Stimulated activated memory B cell treated with anti-CD40 and anti-IgM and Interleukin-4, amounts not matched to agents 10 μg/mL and 1 μg/mL and 100 μg/mL, for 72 hours (primary cell): ENCODE measurements around the gene CD44.
"Not testable (repeated sequence)": the region's sequence is repeated elsewhere in the genome, so short reads cannot be mapped to it uniquely, and the experiment has no call there.

Experiments
- ATAC-seq: fragments of 150-1000 bp; cut with Tn5 transposase; 2 replicates; pipeline ENCODE4 v1.10.0; 2021
- H3K27ac Mint-ChIP-seq: one replicate; pipeline ENCODE4 v1.8.0; 2022; ENCODE audit warnings: mild to moderate bottlenecking, mixed read lengths
- H3K27me3 Mint-ChIP-seq: one replicate; pipeline ENCODE4 v1.8.0; 2022; ENCODE audit warnings: mixed read lengths
- H3K36me3 Mint-ChIP-seq: one replicate; pipeline ENCODE4 v1.8.0; 2022; ENCODE audit warnings: mixed read lengths
- H3K4me1 Mint-ChIP-seq: one replicate; pipeline ENCODE4 v1.8.0; 2022; ENCODE audit warnings: mixed read lengths
- H3K4me3 Mint-ChIP-seq: one replicate; pipeline ENCODE4 v1.8.0; 2022; ENCODE audit warnings: mild to moderate bottlenecking, moderate library complexity, mixed read lengths
- H3K9me3 Mint-ChIP-seq: one replicate; pipeline ENCODE4 v1.8.0; 2022; ENCODE audit warnings: mixed read lengths

The CD44 gene

DNA sequence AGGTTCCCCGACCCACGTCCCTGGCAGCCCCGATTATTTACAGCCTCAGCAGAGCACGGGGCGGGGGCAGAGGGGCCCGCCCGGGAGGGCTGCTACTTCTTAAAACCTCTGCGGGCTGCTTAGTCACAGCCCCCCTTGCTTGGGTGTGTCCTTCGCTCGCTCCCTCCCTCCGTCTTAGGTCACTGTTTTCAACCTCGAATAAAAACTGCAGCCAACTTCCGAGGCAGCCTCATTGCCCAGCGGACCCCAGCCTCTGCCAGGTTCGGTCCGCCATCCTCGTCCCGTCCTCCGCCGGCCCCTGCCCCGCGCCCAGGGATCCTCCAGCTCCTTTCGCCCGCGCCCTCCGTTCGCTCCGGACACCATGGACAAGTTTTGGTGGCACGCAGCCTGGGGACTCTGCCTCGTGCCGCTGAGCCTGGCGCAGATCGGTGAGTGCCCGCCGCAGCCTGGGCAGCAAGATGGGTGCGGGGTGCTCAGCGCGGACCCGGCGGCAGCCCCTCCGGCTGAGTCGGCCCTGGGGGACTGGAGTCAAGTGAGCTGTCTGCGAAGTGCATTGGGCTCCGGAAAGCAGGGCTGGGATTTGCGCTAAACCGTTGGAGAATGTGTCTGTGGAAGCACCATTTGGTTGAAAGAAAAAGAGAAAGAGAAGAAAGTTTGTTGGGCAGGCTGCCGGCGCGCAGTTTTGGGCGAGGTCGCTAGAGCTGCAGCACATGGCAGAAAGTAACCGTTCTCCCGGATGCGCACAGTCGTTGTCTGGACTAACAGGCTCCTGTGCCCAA lies at the start of gene CD44:
TSS of gene CD44 (plus strand) at position 229 of the 779 bp plus-strand sequence. CDS start at position 362, 133 bp downstream.
- H3K9me3 Mint-ChIP-seq, result no peaks in the 10 kb centered on the region
- H3K4me1 Mint-ChIP-seq, result peaks cover 46% of the 10 kb centered on the region
- peak within 1 kb of the TSS; percentile 87 for H3K4me3 Mint-ChIP-seq
- ATAC-seq, result peak; percentile 88
- peaks cover 6% of the 10 kb centered on the region for H3K36me3 Mint-ChIP-seq
- peak within 1 kb of the TSS; percentile 77 for H3K27ac Mint-ChIP-seq
- H3K27me3 Mint-ChIP-seq, result no peaks in the 10 kb centered on the region

DNA sequence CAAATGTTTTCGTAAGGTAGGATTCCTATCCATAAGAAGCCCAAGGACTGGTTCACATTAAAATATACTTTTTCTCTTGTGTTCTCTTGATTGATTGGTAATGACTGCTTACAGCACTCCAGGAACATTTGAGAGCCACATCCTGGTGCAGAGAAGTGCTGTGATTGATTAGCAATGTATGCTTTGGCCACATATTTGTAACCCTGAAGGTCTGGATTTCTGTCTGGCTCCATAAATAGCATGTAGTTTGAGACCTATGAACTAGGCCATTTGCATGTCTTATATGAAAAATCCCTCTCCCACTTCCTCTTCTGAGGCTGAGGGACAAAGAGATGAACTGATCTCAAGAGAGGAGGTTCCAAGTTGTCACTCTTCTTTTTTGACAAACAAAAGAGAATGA lies 49.3 kb upstream of the CD44 start:
- Mint-ChIP-seq H3K27ac (peak overlapping the region; percentile 91), H3K4me3 (peak overlapping the region; percentile 42), H3K27me3 (no peaks in the 10 kb centered on the region), H3K4me1 (peaks cover 64% of the 10 kb centered on the region), H3K36me3 (peaks cover 6% of the 10 kb centered on the region), H3K9me3 (peaks cover 3% of the 10 kb centered on the region)
- ATAC-seq, result peak; percentile 91

DNA sequence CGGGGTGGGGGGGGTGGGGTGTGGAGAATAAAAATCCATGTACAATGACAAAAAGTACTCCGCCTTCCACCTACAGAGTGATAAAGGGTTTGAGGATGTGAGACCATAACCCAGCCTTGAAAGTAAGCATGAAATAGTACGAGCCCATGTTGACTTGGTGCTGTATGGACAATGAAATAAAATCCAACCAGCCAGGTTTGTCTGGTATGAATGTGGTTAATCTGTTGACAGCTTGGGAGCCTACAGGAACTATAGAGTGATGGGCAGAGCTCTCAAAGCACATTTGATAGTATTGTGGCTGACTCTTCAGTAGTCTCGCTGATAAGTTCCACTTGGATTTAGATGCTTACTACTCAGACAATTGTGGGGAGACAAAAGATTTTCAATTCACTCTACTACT lies 48.8 kb upstream of the CD44 start:
- H3K36me3 Mint-ChIP-seq, result peaks cover 6% of the 10 kb centered on the region
- peak overlapping the region; percentile 42 for H3K4me3 Mint-ChIP-seq
- H3K4me1 Mint-ChIP-seq, result peaks cover 66% of the 10 kb centered on the region
- H3K9me3 Mint-ChIP-seq, result peaks cover 3% of the 10 kb centered on the region
- H3K27ac Mint-ChIP-seq, result peak overlapping the region; percentile 91
- ATAC-seq, result peak; percentile 74
- no peaks in the 10 kb centered on the region for H3K27me3 Mint-ChIP-seq

DNA sequence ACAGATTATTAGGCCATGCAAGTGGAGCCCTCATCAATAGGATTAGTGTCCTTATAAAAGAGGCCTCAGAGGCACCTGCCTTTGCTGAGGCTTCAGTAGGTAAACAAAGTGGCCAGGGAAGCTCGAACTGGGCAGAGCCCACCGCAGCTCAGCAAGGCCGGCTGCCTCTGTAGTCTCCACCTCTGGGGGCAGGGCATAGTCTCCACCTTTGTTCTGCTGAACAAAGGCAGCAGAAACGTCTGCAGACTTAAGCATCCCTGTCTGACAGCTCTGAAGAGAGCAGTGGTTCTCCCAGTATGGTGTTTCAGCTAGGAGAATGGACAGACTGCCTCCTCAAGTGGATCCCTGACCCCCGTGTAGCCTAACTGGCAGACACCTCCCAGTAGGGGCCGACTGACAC lies 48.0 kb upstream of the CD44 start:
- ATAC-seq, H3K9me3 Mint-ChIP-seq, H3K36me3 Mint-ChIP-seq, H3K4me3 Mint-ChIP-seq, H3K27me3 Mint-ChIP-seq: not testable (repeated sequence)
- peak overlapping the region; percentile 91 for H3K27ac Mint-ChIP-seq
- H3K4me1 Mint-ChIP-seq, result peaks cover 73% of the 10 kb centered on the region

DNA sequence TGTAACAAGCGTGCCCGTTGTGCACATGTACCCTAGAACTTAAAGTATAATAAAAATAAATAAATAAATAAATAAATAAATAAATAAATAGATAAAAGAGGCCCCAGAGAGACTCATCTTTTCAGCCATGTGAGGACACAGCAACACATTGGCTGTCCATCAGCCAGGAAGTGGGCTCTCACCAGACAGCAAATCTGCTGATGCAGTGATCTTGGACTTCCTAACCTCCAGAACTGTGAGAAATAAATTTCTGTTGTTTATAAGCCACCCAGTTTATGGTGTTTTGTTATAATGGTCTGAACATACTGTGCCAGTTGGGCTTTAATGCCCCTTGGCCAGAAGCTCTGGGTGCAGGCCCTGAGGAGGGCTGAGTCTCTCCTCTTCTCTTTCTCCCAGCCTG lies 42.2 kb upstream of the CD44 start:
- Mint-ChIP-seq H3K36me3 (peaks cover 8% of the 10 kb centered on the region), H3K9me3 (peaks cover 5% of the 10 kb centered on the region), H3K4me1 (peaks cover 39% of the 10 kb centered on the region), H3K27me3 (no peaks in the 10 kb centered on the region), H3K27ac (no peak overlapping the region), H3K4me3 (no peak overlapping the region)
- ATAC-seq, result no peak

DNA sequence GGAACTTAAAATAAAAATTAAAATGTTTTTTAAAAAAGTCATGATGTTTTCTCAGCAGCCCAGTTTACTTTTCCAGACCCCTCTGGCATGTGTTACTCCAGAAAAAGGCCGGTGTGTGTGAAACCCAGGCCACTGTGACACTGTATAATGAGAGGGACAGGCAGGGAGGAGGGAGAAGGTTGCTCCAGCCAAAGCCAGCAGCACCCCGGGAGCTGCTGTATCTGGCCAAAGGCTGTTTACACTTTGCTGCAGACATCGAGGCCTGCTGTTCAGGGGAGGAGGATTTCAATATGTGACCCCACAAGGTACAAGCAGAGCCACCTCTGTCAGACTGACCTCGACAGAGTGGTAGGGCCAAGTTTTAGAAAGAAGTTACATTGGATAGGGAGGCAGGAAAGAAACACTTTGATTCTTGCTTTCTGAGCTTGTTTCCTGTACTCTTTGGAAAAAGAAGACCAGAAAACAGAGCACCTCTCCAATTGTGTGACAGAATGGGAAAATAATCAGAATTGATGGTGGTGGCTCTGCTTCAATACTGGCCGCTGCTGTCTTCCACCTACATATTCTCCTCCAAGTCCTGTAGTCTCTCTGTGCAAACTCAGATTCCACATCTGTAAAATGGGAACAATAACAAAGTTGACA lies 41.0 kb upstream of the CD44 start:
- Mint-ChIP-seq H3K9me3 (peaks cover 2% of the 10 kb centered on the region), H3K4me3 (no peak overlapping the region), H3K27me3 (no peaks in the 10 kb centered on the region), H3K4me1 (peaks cover 36% of the 10 kb centered on the region), H3K27ac (no peak overlapping the region), H3K36me3 (peaks cover 5% of the 10 kb centered on the region)
- no peak for ATAC-seq

DNA sequence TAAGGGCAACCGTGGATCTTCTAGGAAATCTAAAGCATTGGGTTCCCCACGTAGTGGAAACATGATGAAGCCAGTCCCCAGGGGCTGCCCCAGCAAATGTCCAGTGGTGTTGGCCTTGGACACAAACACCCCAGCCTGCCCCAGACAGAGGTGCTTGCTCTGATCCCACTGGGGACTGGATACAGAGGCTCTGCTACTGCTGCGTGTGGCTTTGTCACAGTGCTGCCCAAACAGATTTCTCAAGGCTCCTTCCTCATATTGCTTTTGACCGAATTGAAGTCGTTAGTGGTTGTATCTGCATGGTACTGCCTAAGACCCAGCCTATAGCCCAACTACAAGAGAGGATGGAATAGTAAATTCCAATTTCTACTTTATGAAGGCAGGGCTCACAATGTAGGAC lies 40.1 kb upstream of the CD44 start:
- H3K4me1 Mint-ChIP-seq, result peaks cover 27% of the 10 kb centered on the region
- no peak overlapping the region for H3K4me3 Mint-ChIP-seq
- no peak for ATAC-seq
- H3K27me3 Mint-ChIP-seq, result no peaks in the 10 kb centered on the region
- H3K9me3 Mint-ChIP-seq, result peaks cover 2% of the 10 kb centered on the region
- H3K36me3 Mint-ChIP-seq, result peaks cover 5% of the 10 kb centered on the region
- H3K27ac Mint-ChIP-seq, result no peak overlapping the region

DNA sequence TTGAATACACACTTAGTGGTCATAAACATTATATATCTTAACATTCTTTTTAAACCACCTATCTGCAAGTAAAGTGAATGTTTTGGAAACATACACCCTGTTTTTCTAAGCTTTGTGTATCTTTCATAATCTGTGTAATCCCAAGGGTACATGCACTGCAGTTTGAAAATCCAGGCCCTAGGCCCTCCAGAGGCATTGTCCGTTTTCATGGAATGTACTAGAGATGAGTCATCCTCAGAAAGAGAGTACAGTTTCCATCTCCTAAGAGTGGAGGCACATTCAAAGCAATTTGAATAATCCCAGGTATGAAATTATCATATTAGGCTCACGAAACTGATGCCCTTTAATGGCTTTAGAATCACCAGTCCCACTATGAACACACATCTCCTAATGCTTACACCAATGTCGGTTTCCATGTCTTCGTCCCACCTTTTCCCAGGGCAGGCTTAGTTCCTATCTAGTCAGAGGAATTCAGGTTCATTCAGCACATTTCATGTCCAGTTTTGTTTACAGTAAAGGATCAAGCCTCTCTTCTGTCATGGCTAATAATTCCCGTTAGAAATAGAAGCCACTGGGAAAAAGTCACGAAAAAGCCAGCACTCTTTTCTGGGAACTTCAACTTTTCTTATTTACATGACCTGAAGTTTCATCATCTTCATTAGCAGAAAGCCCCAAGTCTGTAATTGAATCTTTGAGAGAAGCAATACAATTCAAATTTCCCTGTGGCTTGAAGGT lies 39.5 kb upstream of the CD44 start:
- Mint-ChIP-seq H3K36me3 (peaks cover 5% of the 10 kb centered on the region), H3K9me3 (peaks cover 2% of the 10 kb centered on the region), H3K4me3 (no peak overlapping the region), H3K4me1 (peaks cover 21% of the 10 kb centered on the region), H3K27ac (no peak overlapping the region), H3K27me3 (no peaks in the 10 kb centered on the region)
- no peak for ATAC-seq

DNA sequence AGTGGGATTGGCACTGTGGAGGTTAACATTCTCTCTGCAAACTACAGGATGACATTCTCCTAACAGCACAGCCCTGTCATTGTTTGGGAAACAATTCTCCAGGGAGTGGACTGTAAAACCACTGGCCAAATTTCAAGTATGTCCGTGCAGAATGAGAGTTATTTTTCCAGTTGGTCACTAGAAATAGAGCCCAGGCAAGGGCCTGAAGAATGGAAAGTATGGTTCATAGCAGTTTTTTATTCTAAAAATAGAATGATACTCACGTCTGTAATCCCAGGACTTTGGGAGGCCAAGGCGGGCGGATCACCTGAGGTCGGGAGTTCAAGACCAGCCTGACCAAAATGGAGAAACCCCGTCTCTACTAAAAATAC lies 39.0 kb upstream of the CD44 start:
- Mint-ChIP-seq H3K27ac (no peak overlapping the region), H3K27me3 (no peaks in the 10 kb centered on the region), H3K4me1 (peaks cover 16% of the 10 kb centered on the region), H3K36me3 (peaks cover 5% of the 10 kb centered on the region), H3K9me3 (peaks cover 2% of the 10 kb centered on the region), H3K4me3 (no peak overlapping the region)
- no peak for ATAC-seq

GRCh38 chr11:35101223-35101622 lies 37.7 kb upstream of the CD44 start:
- Mint-ChIP-seq H3K4me3 (no peak overlapping the region), H3K9me3 (peaks cover 2% of the 10 kb centered on the region), H3K27me3 (no peaks in the 10 kb centered on the region), H3K27ac (no peak overlapping the region), H3K36me3 (peaks cover 5% of the 10 kb centered on the region), H3K4me1 (peaks cover 19% of the 10 kb centered on the region)
- no peak for ATAC-seq

GRCh38 chr11:35102267-35102666 lies 36.7 kb upstream of the CD44 start:
- H3K9me3 Mint-ChIP-seq, result no peaks in the 10 kb centered on the region
- H3K4me1 Mint-ChIP-seq, result peaks cover 29% of the 10 kb centered on the region
- ATAC-seq, result no peak
- H3K27ac Mint-ChIP-seq, result peak overlapping the region; percentile 15
- H3K4me3 Mint-ChIP-seq, result no peak overlapping the region
- H3K27me3 Mint-ChIP-seq, result no peaks in the 10 kb centered on the region
- H3K36me3 Mint-ChIP-seq, result no peaks in the 10 kb centered on the region

DNA sequence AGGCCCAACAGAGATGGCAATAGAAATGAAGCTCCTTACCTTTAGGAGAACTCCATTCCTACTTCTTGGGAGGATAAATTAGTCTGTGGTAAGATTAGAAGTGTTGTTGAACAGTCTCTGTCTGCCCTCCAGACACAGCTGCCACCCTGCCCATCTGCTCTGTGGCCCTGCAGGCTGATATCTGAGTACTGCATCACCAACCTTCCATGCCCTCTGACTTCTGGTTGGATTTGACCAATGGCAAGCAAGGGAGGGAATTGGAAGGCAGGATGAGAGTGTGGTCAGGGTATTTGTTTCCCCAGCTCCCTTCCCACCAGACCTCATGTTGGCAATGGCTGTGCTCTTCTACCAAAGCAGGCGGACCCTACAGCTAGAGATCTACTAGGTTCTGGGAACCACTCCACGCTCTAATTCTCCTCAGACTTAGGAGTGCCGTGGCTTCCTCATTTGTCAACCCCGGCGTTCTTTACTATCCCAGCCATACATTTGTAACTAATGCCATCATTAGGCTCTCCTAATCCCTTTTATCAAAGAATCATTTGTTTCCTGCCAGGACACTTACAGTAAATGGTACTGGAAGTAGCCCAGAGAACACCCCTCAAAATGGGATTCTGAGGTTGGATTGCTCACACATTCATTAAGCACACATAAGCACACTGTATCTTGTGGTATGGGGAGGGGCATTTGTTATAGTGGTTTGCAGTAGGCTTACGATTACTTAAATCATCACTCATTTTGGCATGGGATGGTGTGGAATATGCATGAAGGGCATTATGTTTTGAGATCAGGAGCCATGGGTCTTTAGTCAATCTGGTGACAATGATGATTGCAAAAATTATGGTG lies 35.4 kb upstream of the CD44 start:
- Mint-ChIP-seq H3K9me3 (no peaks in the 10 kb centered on the region), H3K27ac (peak overlapping the region; percentile 6), H3K4me3 (no peak overlapping the region), H3K36me3 (no peaks in the 10 kb centered on the region), H3K4me1 (peaks cover 35% of the 10 kb centered on the region), H3K27me3 (no peaks in the 10 kb centered on the region)
- ATAC-seq, result no peak

- Mint-ChIP-seq H3K27me3 (no peaks in the 10 kb centered on the region), H3K4me3 (no peak overlapping the region), H3K4me1 (peaks cover 43% of the 10 kb centered on the region), H3K36me3 (no peaks in the 10 kb centered on the region), H3K27ac (no peak overlapping the region), H3K9me3 (no peaks in the 10 kb centered on the region)
- ATAC-seq, result no peak
Measured at GRCh38 chr11:35104655-35105054, 34.3 kb upstream of the CD44 start.

- ATAC-seq, result no peak
- Mint-ChIP-seq H3K4me1 (peaks cover 51% of the 10 kb centered on the region), H3K27me3 (no peaks in the 10 kb centered on the region), H3K4me3 (no peak overlapping the region), H3K9me3 (no peaks in the 10 kb centered on the region), H3K27ac (no peak overlapping the region), H3K36me3 (no peaks in the 10 kb centered on the region)
Measured at GRCh38 chr11:35105319-35106079, 33.5 kb upstream of the CD44 start.
